Occipital lobe (tissue), 2 donors: ENCODE measurements around the gene MMP12. TPM values are rescaled to one million over a fixed set of nuclear protein-coding genes. Genes with fewer than 3 reads are reported as not detected.
"Not testable (repeated sequence)": the region's sequence is repeated elsewhere in the genome, so short reads cannot be mapped to it uniquely, and the experiment has no call there.

Experiments used
- DNase-seq: peaks from one replicate; lab custom pipeline; 2025; lab: John Stamatoyannopoulos, UW
- total RNA-seq: library from RNA; depleted of rRNA; stranded (reverse); fragments of >200 nt; gene quantifications from one replicate; pipeline ENCODE4 v1.2.3, GENCODE V29; 2014

MMP12 gene
- total RNA-seq, result not detected

GRCh38 chr11:102874852-102875251 is at the start of gene MMP12:
Gene MMP12 (minus strand): TSS chr11:102874982. CDS start chr11:102874937, 45 bp downstream.
- DNase-seq, result no peak

GRCh38 chr11:102921587-102922220 is 46.9 kb upstream of the MMP12 start:
- DNase-seq, result no peak

GRCh38 chr11:102920118-102920684 is 45.4 kb upstream of the MMP12 start:
- DNase-seq, result no peak

GRCh38 chr11:102915044-102915375 is 40.2 kb upstream of the MMP12 start:
- DNase-seq, result no peak

- no peak for DNase-seq
These were observed 39.7 kb upstream of the MMP12 start for GRCh38 chr11:102914238-102915043.

- DNase-seq, result no peak
These were observed 37.7 kb upstream of the MMP12 start for GRCh38 chr11:102912482-102912830.

- no peak for DNase-seq
These were observed 37.1 kb upstream of the MMP12 start for GRCh38 chr11:102911758-102912481.

GRCh38 chr11:102905848-102906247 is 31.1 kb upstream of the MMP12 start:
- DNase-seq, result not testable (repeated sequence)

GRCh38 chr11:102903895-102904294 is 29.1 kb upstream of the MMP12 start:
- not testable (repeated sequence) for DNase-seq

GRCh38 chr11:102900346-102900745 is 25.6 kb upstream of the MMP12 start:
- no peak for DNase-seq

- no peak for DNase-seq
These were observed 17.0 kb upstream of the MMP12 start for GRCh38 chr11:102891736-102892135.

- DNase-seq, result no peak
These were observed 12.2 kb upstream of the MMP12 start for GRCh38 chr11:102886999-102887398.

- no peak for DNase-seq
These were observed 8.4 kb upstream of the MMP12 start for GRCh38 chr11:102883141-102883540.

- no peak for DNase-seq
These were observed 7.7 kb upstream of the MMP12 start for GRCh38 chr11:102882389-102883024.

GRCh38 chr11:102879801-102880200 is 5.0 kb upstream of the MMP12 start:
- DNase-seq, result no peak

- no peak for DNase-seq
These were observed 3.8 kb upstream of the MMP12 start for GRCh38 chr11:102878595-102878994.

GRCh38 chr11:102869354-102869964 is 5.3 kb downstream of the MMP12 start:
- DNase-seq, result not testable (repeated sequence)

- DNase-seq, result no peak
These were observed 6.4 kb downstream of the MMP12 start for GRCh38 chr11:102868339-102868738.

GRCh38 chr11:102864724-102865123 is 10.1 kb downstream of the MMP12 start:
- DNase-seq, result no peak

- no peak for DNase-seq
These were observed 20.8 kb downstream of the MMP12 start for GRCh38 chr11:102853956-102854355.

GRCh38 chr11:102853055-102853454 is 21.7 kb downstream of the MMP12 start:
- no peak for DNase-seq
